Endothelial cell of umbilical vein (primary cell): ENCODE results near the gene TCF20. TPM values are rescaled to one million over a fixed set of nuclear protein-coding genes. Genes with fewer than 3 reads are reported as not detected.

Experiments
- BruUV-seq: library from RNA; stranded (reverse); fragments of 400-500 nt; replicated peaks from 2 replicates; lab custom pipeline; 2021; lab: Mats Ljungman, UMichigan
- CTCF ChIA-PET: fragments of 300-600, 350-600 bp; sonication (Branson Sonifier 250); formaldehyde crosslinking; loops from one replicate; lab custom pipeline; 2021; ENCODE audit warnings: antibody characterized with exemption, inconsistent platforms; lab: Charles Lee
- POLR2A ChIA-PET: fragments of 300-600, 350-600 bp; sonication (Branson Sonifier 250); formaldehyde crosslinking; loops from one replicate; lab custom pipeline; 2021; ENCODE audit warnings: antibody characterized with exemption, inconsistent platforms; lab: Charles Lee
- DNase-seq: peaks from one replicate; pipeline ENCODE4 v3.0.0-alpha.2; 2011; ENCODE audit warnings: low read depth, low spot score
- FAIRE-seq: peaks from 2 replicates; lab custom pipeline; 2011; peaks lifted over from hg19 to GRCh38; lab: Jason Lieb, UNC
- H2AFZ ChIP-seq: 2 replicates; pipeline ENCODE4 v1.6.0; 2012; ENCODE audit warnings: low read depth, low read length, control low read depth, inconsistent platforms
- H3K27ac ChIP-seq: 2 replicates; pipeline ENCODE4 v1.5.1; 2011; ENCODE audit warnings: low read depth, mild to moderate bottlenecking, control low read depth, low read length, moderate library complexity; ENCODE audit not compliant: insufficient read depth
- H3K27me3 ChIP-seq, 2 experiments: 2 replicates each; pipeline versions ENCODE4 v1.6.0 to v1.6.1; 2011; ENCODE audit warnings: low read length in 2 of 2, mixed read lengths in 1 of 2; ENCODE audit not compliant: control insufficient read depth in 2 of 2, insufficient read depth in 2 of 2
- H3K36me3 ChIP-seq, 2 experiments: 2 replicates in 1 of 2; 3 replicates in 1 of 2; pipeline ENCODE4 v1.5.1; 2011; ENCODE audit warnings: low read length in 2 of 2, mild to moderate bottlenecking in 1 of 2, moderate library complexity in 1 of 2; ENCODE audit not compliant: control insufficient read depth in 2 of 2, insufficient read depth in 2 of 2; ENCODE audit errors: extremely low read depth in 1 of 2
- H3K4me1 ChIP-seq: 3 replicates; pipeline ENCODE4 v1.5.1; 2011; ENCODE audit warnings: mild to moderate bottlenecking, low read length; ENCODE audit not compliant: control insufficient read depth, insufficient read depth; ENCODE audit errors: extremely low read depth
- H3K4me2 ChIP-seq: 2 replicates; pipeline ENCODE4 v1.6.1; 2011; ENCODE audit warnings: low read length, control low read depth, mixed read lengths; ENCODE audit not compliant: insufficient read depth
- H3K4me3 ChIP-seq, 3 experiments: fragments of 200-600 bp in 1 of 3; sonication (generic), shearing (Covaris generic) in 1 of 3; replicated peaks in 1 of 3; 2 replicates each; pipeline ENCODE4 v1.5.1; 2011 to 2016; ENCODE audit warnings: control low read depth in 3 of 3, low read length in 3 of 3, mild to moderate bottlenecking in 2 of 3, inconsistent platforms in 1 of 3, low read depth in 1 of 3, moderate library complexity in 1 of 3; ENCODE audit not compliant: insufficient read depth in 1 of 3
- H3K79me2 ChIP-seq: 2 replicates; pipeline ENCODE4 v1.6.0; 2012; ENCODE audit warnings: low read length, inconsistent platforms; ENCODE audit not compliant: control insufficient read depth, insufficient read depth
- H3K9ac ChIP-seq: replicated peaks from 2 replicates; pipeline ENCODE3; 2011; ENCODE audit warnings: low read length, control low read depth; ENCODE audit not compliant: insufficient read depth; ENCODE audit errors: extremely low read depth
- H3K9me1 ChIP-seq: replicated peaks from 3 replicates; pipeline ENCODE4 v1.6.0; 2011; ENCODE audit warnings: mild to moderate bottlenecking, low read length; ENCODE audit not compliant: control insufficient read depth, insufficient read depth; ENCODE audit errors: extremely low read depth
- H3K9me3 ChIP-seq: replicated peaks from 2 replicates; pipeline ENCODE4 v1.5.1; 2012; ENCODE audit warnings: low read length, inconsistent platforms; ENCODE audit not compliant: control insufficient read depth, insufficient read depth
- H4K20me1 ChIP-seq: replicated peaks from 2 replicates; pipeline ENCODE3; 2011; ENCODE audit warnings: mild to moderate bottlenecking, low read length; ENCODE audit not compliant: control insufficient read depth, insufficient read depth; ENCODE audit errors: extremely low read depth
- EZH2 ChIP-seq: IDR thresholded peaks from 2 replicates; pipeline ENCODE4 v1.6.1; 2012; ENCODE audit warnings: borderline replicate concordance, low read depth, mild to moderate bottlenecking, moderate library complexity, low read length, inconsistent platforms; ENCODE audit not compliant: severe bottlenecking
- FOS ChIP-seq: IDR thresholded peaks from 2 replicates; pipeline ENCODE4 v1.6.1; 2011; ENCODE audit warnings: mild to moderate bottlenecking, low read length, moderate library complexity, borderline replicate concordance; ENCODE audit not compliant: insufficient read depth
- GATA2 ChIP-seq: IDR thresholded peaks from 2 replicates; pipeline ENCODE4 v1.7.0; 2011; ENCODE audit warnings: low read depth, mild to moderate bottlenecking, moderate library complexity, mixed read lengths, low read length; ENCODE audit not compliant: insufficient read length, insufficient read depth
- JUN ChIP-seq: IDR thresholded peaks from 2 replicates; pipeline ENCODE4 v1.6.1; 2011; ENCODE audit warnings: borderline replicate concordance, low read depth; ENCODE audit not compliant: insufficient read length, insufficient read depth
- MAX ChIP-seq: IDR thresholded peaks from 2 replicates; pipeline ENCODE4 v1.6.1; 2011; ENCODE audit not compliant: insufficient read depth, insufficient read length
- MYC ChIP-seq: IDR thresholded peaks from one replicate; pipeline ENCODE4 v1.6.1; 2011; ENCODE audit warnings: mild to moderate bottlenecking, low read depth, low read length
- POLR2A ChIP-seq: IDR thresholded peaks from 2 replicates; pipeline ENCODE4 v1.6.1; 2012; ENCODE audit warnings: low read depth, mild to moderate bottlenecking, control low read depth, low read length
- POLR2AphosphoS5 ChIP-seq: IDR thresholded peaks from 2 replicates; pipeline ENCODE4 v1.6.1; 2012; ENCODE audit warnings: low read depth, mild to moderate bottlenecking, control low read depth, low read length, moderate library complexity; ENCODE audit not compliant: insufficient read depth
- dilution Hi-C: fragments of 300-500 bp; cut with MboI; formaldehyde crosslinking; loops from one replicate; pipeline ENCODE4 v1.15.0; 2019; ENCODE audit warnings: low sequenced_read_pairs; ENCODE audit not compliant: extremely low pct_ligation_motif_present
- intact Hi-C: fragments of 100-400 bp; cut with micrococcal nuclease; formaldehyde crosslinking; loops from one replicate; pipeline ENCODE4 v1.10.0; 2022
- polyA plus RNA-seq, 4 experiments: library from polyadenylated mRNA; depleted of rRNA in 3 of 4; stranded (reverse) in 3 of 4; unstranded in 1 of 4; fragments of >200 nt; gene quantifications; 2 replicates each; pipeline versions ENCODE4 v1.2.1 to v1.2.3, GENCODE V29; 2011 to 2012; ENCODE audit warnings: missing spikeins in 1 of 4
- total RNA-seq: library from RNA; stranded (reverse); gene quantifications from 2 replicates; pipeline ENCODE4 v1.2.3, GENCODE V29; 2021
- TF ChIP-seq, protein P1 (sequence below), 2 donors: IDR thresholded peaks; 1 replicate in 1 of 2; 2 replicates in 1 of 2; pipeline ENCODE4 v1.5.1; 2011; ENCODE audit warnings: low read length in 2 of 2, mild to moderate bottlenecking in 2 of 2, moderate library complexity in 2 of 2, control low read depth in 1 of 2, inconsistent platforms in 1 of 2, low read depth in 1 of 2; ENCODE audit not compliant: insufficient read depth in 1 of 2; ENCODE audit errors: extremely low read depth in 1 of 2

TCF20 gene
- total and polyA plus RNA-seq, 2 donors (not counting 3 experiments of a cell fraction or from before 2014, with no cell fraction given), result 11.2 to 36.7 TPM

- H3K9ac ChIP-seq, result no peak overlapping the region
- no peaks in the 10 kb centered on the region for H3K27me3 ChIP-seq
- H3K4me1 ChIP-seq, result no peaks in the 10 kb centered on the region
- no TSS peak for BruUV-seq
- POLR2A ChIA-PET, result no interaction called here
- H3K36me3 ChIP-seq, result no peaks in the 10 kb centered on the region
- FAIRE-seq (no peak), DNase-seq (no peak)
- H2AFZ ChIP-seq, result no peak overlapping the region
- no peaks in the 10 kb centered on the region for H3K9me1 ChIP-seq
- no peaks in the 10 kb centered on the region for H3K9me3 ChIP-seq
- no peak overlapping the region for H3K4me2 ChIP-seq
- CTCF ChIA-PET, result no interaction called here
- dilution Hi-C loops, result no loop called here
- TF ChIP-seq EZH2 (no peak), JUN (no peak), MYC (no peak), POLR2A (no peak), MAX (no peak), GATA2 (no peak), FOS (no peak), POLR2AphosphoS5 (no peak)
- TF ChIP-seq, protein P1, sequence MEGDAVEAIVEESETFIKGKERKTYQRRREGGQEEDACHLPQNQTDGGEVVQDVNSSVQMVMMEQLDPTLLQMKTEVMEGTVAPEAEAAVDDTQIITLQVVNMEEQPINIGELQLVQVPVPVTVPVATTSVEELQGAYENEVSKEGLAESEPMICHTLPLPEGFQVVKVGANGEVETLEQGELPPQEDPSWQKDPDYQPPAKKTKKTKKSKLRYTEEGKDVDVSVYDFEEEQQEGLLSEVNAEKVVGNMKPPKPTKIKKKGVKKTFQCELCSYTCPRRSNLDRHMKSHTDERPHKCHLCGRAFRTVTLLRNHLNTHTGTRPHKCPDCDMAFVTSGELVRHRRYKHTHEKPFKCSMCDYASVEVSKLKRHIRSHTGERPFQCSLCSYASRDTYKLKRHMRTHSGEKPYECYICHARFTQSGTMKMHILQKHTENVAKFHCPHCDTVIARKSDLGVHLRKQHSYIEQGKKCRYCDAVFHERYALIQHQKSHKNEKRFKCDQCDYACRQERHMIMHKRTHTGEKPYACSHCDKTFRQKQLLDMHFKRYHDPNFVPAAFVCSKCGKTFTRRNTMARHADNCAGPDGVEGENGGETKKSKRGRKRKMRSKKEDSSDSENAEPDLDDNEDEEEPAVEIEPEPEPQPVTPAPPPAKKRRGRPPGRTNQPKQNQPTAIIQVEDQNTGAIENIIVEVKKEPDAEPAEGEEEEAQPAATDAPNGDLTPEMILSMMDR (IDR thresholded peaks at IDR 0.05; ENCODE audit: extremely low read depth in 1 of 2, insufficient read depth in 1 of 2, low read depth in 1 of 2, low read length in 2 of 2), result no peak
- intact Hi-C loops, result no loop called here
- peaks cover 43% of the 10 kb centered on the region for H3K79me2 ChIP-seq
- no peak overlapping the region for H3K27ac ChIP-seq
- H3K4me3 ChIP-seq, result no peak overlapping the region
- H4K20me1 ChIP-seq, result no peaks in the 10 kb centered on the region
Measured at GRCh38 chr22:42222140-42222539, 48.3 kb downstream of the TCF20 start.

Other genes with a start within 250 kb of the TCF20 start
- gene NAGA, start 199.8 kb downstream of the TCF20 start, total RNA-seq, result 29.0 and 33.1 TPM in 2 replicates
- 62.7 and 63.4 TPM in 2 replicates for gene NAGA, start 199.8 kb downstream of the TCF20 start, polyA plus RNA-seq
- gene PHETA2, start 196.4 kb downstream of the TCF20 start, total RNA-seq, result 23.4 and 25.4 TPM in 2 replicates
- gene PHETA2, start 196.4 kb downstream of the TCF20 start, polyA plus RNA-seq, result 29.2 and 29.9 TPM in 2 replicates
- gene SMDT1, start 191.0 kb downstream of the TCF20 start, total RNA-seq, result 61.2 and 64.8 TPM in 2 replicates
- 57.9 and 74.2 TPM in 2 replicates for gene SMDT1, start 191.0 kb downstream of the TCF20 start, polyA plus RNA-seq
- 84.9 and 95.7 TPM in 2 replicates for gene NDUFA6, start 179.9 kb downstream of the TCF20 start, total RNA-seq
- gene NDUFA6, start 179.9 kb downstream of the TCF20 start, polyA plus RNA-seq, result 44.4 and 66.1 TPM in 2 replicates
- gene CYP2D6, start 139.8 kb downstream of the TCF20 start, total RNA-seq, result 0.91 and 0.97 TPM in 2 replicates
- gene CYP2D6, start 139.8 kb downstream of the TCF20 start, polyA plus RNA-seq, result 0.25 TPM in 2 replicates
- gene NFAM1, start 161.8 kb upstream of the TCF20 start, total RNA-seq, result not detected in 2 replicates
- gene NFAM1, start 161.8 kb upstream of the TCF20 start, polyA plus RNA-seq, result not detected in 2 replicates
- gene RRP7A, start 249.1 kb upstream of the TCF20 start, total RNA-seq, result 61.9 and 83.7 TPM in 2 replicates
- gene RRP7A, start 249.1 kb upstream of the TCF20 start, polyA plus RNA-seq, result 34.4 and 35.3 TPM in 2 replicates